ENCODE results near the gene CCDC40. TPM values are rescaled to one million over a fixed set of nuclear protein-coding genes. Genes with fewer than 3 reads are reported as not detected.
A peak's percentile ranks its signal among the peaks of the same experiment; 100 is the strongest.
"Not testable (repeated sequence)": the region's sequence is repeated elsewhere in the genome, so short reads cannot be mapped to it uniquely, and the experiment has no call there.

Gene CCDC40, protein sequence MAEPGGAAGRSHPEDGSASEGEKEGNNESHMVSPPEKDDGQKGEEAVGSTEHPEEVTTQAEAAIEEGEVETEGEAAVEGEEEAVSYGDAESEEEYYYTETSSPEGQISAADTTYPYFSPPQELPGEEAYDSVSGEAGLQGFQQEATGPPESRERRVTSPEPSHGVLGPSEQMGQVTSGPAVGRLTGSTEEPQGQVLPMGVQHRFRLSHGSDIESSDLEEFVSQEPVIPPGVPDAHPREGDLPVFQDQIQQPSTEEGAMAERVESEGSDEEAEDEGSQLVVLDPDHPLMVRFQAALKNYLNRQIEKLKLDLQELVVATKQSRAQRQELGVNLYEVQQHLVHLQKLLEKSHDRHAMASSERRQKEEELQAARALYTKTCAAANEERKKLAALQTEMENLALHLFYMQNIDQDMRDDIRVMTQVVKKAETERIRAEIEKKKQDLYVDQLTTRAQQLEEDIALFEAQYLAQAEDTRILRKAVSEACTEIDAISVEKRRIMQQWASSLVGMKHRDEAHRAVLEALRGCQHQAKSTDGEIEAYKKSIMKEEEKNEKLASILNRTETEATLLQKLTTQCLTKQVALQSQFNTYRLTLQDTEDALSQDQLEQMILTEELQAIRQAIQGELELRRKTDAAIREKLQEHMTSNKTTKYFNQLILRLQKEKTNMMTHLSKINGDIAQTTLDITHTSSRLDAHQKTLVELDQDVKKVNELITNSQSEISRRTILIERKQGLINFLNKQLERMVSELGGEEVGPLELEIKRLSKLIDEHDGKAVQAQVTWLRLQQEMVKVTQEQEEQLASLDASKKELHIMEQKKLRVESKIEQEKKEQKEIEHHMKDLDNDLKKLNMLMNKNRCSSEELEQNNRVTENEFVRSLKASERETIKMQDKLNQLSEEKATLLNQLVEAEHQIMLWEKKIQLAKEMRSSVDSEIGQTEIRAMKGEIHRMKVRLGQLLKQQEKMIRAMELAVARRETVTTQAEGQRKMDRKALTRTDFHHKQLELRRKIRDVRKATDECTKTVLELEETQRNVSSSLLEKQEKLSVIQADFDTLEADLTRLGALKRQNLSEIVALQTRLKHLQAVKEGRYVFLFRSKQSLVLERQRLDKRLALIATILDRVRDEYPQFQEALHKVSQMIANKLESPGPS
- 2.8 and 3.8 TPM in 2 replicates for total RNA-seq (2014; rRNA removed; shearing (Covaris generic))

DNA sequence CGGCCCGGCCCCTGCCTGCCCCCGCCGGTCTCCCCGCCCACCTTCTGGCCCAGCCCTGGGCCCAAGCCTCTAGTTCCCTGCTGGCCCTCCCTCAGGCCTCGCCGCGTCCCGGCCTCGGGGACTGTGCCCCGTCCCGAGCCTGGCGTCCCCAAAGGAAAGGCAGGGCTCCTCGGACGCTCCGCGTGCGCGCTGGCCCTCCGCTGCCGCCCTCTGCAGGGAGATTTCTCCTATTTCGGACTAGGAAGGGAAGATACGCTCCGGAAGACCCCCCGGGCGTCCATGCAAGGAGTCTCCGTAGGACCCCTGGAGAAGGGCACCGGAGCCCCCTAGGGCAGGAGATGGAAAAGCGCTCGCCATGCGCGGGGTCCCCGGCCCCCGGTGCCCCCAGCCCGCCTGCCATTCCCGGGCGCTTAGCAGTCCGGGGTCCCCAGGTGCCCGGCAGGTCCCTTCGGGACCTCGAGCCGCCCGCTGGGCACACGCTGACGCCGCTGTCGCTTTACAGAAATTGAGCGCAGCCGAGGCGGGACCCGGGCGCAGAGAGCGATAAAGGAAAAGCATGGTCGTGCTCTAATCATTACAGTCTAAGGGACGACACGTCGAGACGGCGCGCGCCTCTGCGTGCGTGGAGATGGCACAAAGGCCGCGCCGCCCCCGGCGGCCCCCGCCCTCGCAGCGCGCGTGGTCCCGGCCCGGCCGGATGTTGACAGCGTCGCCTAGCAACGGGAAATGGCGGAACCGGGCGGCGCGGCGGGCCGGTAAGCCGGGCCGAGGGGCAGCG is at the start of gene CCDC40:
CCDC40 (plus strand) TSS at position 706 of the 778 bp plus-strand sequence; CDS start at position 727, 21 bp downstream.
- DNase-seq (ENCODE audit: low spot score): peak; percentile 69

DNA sequence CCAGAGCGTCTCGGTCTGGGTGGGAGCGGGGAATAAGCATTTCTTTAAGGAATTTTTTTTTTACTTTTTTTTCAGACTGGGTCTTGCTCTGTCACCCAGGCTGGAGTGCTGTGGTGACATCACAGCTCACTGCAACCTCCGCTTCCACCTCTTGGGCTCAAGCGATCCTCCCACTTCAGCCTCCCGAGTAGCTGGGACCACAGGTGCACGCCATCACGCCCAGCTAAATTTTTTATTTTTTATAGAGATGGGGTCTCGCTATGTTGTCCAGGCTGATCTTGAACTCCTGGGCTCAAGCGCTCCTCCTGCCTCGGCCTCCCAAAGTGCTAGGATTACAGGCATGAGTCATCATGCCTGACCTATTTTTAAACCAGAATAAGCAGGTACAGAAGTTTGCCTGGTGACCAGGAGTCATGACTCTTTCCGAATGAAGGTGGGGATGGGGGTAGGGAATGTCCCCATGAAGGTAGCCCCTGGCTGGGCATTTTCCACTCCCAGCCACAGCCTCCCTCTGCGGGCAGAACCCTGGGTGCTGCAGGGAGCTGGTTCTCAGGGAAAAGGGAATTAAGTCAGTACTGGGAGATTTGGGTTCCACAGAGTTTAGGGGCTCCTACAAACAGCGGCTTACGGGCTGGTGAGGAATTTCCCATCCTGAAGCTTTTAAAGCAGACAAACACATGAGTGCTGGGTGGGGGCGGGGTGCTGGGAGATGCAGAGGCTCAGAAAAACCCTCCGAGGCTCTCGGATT is 49.1 kb upstream of the CCDC40 start:
- no peak for DNase-seq (ENCODE audit: low spot score)

DNA sequence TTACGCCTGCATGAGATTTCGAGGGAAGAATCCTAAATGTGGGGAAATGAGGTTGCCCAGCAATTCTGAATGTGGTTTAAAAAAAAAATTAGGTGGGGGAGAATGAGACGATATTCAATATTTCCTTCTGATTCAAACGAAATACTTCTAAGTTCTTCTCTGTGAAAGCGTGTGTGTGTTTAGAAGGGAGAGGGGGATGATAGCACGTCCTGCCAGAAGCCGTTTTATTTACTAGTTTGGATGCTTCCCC is 48.6 kb upstream of the CCDC40 start:
- DNase-seq (ENCODE audit: low spot score): no peak

DNA sequence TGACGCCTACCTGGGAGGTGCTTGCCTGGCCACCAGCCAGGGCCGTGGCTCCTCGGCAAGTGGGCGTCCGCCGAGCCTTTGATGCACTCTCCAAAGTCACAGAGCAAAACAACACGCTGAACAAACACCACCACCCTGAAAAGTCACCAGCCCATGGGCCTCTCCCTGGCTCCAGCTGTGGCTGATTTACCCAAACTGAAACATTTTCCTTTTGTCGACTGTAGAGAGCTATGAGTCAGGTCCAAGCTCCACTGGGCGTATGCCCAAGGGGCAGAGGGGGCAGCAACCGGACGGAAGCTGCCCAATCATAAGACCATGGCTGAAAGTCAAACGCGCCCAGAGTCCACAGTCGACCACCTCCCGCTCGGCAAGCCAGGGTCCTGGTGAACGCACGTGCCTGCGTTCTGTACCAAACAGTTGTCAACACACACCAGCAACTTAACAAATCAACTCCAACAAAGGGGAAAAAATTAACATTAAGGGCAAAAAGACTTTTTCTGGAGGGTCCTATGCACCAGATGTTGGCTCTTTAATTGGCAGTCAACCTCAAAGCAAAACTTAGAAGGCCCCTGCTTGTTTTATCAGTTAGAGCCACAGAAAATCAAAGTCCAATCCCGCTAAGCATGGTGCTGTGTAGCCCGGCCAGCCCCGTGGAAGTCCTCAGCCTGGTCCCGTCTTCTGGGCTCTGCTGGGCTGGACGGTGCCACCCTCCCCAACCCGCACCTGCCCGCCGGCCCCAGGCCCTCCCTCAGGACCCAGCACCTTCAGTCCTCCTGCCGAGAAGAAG is 48.1 kb upstream of the CCDC40 start:
- peak; percentile 82 for DNase-seq (ENCODE audit: low spot score)

DNA sequence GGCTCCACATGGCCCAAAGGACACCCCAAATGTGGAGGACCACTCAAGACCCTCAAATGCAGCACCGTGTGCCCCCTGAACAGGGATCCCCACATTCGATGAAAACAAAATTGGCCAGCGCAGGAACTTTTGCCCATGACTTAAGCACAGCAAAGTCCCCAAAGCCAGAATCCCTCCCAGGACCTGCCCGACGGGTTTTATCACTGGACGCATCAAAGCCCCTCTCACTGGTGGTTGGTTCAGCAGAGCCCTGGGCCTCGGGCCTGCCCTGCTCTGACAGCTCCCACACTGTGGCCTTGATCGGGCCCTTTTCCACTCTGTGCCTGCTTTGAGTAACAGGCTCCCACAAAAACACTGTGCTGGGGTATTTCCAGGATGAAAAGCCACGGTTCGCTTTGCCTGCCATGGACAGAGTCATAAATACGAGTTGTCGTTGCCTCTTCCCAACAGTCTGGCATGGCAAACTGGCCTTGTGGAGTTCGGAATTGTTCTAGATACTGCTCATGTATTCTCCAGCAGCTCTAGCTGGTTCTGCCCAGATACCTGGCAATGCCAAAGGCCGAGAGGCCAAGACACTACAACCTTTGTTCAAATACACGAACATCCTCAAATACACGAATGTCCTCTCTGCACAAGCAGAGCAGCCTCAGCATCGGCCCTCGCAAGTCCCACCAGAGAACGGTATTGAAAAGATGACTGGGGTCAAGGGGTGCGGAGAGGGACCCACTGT is 47.2 kb upstream of the CCDC40 start:
- no peak for DNase-seq (ENCODE audit: low spot score)

DNA sequence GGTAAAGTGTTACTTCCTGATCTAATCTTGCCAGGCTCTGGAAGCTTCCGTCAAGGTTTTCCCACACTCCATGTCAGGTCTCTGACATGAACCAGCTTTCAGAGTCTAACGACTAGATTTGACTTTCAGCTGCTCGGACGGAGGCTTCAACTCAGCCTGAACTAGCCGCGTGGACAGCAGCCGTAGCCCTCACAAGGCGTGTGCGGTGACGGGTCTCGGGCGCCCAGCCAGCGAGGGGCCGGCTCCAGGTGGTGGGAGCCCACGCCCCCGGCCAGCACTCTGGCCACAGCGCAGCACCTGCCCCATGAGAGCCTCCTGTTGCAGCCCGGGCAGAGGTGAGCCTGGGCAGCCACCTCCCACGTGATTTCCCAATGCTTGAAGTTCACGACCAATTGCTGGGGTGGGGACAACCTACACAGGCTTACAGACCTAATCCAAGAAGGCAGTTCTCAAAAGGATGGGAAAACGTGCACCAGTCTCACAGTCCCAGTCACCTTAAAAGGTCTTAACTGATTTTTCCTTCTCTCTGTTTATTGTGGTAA is 46.3 kb upstream of the CCDC40 start:
- no peak for DNase-seq (ENCODE audit: low spot score)

DNA sequence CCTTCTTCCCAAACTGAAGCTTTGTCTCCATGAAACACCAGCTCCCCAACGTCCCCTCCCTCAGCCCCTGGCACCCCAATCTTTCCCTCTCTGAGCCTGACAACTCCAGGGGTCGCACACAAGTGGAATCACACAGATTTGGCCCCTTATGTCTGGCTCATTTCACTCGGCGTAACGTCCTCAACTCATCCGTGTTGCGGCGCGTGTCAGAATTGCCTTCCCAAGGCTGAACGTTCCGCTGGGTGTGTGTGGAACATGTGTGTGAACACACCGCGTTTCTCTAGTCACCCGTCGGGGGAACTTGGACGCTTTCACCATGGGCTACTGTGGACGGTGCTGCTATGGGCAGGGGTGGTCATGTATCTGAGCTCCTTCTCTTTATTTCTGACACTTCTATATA is 45.7 kb upstream of the CCDC40 start:
- no peak for DNase-seq (ENCODE audit: low spot score)

DNA sequence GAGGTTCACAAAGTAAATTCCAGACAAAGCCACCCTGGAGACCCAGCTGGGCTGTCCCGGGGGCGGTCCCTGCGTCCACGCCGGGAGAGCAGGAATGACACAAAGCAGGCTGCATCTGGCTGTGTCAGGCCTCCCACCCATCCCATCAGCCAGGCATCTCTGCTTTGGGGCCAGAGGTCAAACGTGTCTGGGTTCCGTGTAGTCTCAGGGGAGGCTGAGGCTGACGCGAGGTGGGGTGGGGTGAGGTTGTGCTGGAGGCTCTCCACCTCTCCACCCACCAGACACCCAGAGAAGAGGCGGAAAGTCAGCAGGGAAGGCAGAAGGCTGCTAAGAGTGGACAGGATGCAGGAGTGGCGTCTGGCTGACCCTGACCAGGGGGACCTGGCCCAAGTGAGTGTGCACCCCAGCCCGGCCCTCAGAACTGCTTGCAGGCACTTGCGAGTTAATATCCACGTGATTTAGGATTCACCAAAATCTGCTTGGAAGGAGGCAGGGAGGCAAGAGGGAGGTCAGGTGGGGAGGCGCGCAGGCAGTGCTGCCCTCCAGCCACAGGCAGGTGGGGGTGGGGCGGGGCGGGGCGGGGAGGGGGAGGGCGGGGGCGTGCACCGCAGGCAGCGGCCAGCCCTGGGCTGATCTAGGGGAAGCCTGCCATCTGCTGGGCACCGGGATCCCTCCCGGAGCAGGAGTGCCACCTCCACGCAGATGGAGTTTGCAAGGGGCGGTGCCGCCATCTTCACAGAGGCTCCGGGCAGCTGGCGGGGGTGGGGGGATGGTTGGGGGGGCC is 45.1 kb upstream of the CCDC40 start:
- peak; percentile 88 for DNase-seq (ENCODE audit: low spot score)

DNA sequence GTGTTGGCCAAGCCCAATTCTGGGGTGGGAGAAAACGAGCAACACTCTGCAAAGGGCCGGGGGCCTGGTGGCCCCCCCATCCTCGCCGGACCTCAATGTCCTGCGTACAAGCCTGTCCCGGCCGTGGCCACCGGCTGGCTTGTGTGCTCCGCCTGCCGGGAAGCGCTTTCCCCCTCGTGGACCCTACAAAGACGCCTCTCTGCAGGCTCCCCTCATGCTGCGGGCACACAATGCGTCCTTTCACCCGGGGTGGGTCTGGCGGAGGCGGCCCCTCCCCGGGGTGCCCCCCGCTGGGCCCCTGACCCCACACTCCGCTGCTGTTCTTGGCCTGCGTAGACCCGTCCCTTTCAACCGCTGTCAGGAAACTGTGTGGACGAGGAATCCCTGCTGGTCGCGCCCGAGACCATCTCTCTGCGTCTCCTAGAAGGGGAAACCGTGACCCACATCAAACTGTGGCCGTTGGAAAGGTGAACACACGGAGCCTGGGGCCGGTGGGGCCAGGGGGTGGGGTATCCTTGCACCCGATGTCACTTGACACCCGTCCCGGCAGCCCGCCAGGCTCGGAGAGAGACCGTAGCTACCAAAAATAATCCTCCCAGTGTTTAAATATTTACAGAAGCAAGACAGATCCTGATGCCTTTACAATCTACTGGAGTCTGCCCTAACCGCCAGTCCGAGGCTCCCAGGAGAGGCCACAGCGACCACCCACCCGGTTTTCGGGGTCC is 44.4 kb upstream of the CCDC40 start:
- DNase-seq (ENCODE audit: low spot score): no peak

DNA sequence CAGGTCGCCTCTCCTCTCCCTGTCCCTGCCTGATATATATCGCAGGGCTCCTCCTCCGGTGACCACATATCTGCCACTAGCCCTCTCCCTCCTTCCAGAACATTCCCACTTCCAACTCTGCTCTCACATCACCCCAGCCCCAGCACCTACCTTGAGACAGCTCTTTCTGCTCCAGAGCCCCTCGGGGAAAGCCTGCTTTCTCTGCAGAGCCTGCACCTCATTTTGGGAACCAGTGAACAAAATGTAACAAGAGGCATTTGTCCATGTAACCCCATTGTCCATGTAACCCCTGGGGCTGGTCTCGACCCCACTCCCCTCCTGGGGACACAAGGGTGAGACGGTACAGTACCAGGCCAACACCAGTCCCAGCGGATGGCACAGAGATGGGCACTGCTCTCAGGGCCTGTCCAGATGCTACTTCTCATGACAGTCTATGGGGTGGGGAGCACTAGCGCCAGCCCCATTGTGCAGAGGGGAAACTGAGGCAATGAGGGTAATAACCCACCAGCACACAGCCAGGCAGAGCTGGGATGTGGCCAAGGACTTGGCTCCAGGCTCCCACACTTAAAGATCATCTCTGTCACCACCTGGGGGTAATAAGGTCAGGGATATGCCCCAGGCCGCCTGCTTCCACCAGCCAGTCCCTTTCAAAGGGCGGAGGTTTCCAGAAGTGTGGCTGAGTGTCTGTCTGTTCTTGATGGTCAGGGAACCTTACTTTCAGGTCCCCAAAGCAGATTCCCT is 43.6 kb upstream of the CCDC40 start:
- DNase-seq (ENCODE audit: low spot score): no peak

DNA sequence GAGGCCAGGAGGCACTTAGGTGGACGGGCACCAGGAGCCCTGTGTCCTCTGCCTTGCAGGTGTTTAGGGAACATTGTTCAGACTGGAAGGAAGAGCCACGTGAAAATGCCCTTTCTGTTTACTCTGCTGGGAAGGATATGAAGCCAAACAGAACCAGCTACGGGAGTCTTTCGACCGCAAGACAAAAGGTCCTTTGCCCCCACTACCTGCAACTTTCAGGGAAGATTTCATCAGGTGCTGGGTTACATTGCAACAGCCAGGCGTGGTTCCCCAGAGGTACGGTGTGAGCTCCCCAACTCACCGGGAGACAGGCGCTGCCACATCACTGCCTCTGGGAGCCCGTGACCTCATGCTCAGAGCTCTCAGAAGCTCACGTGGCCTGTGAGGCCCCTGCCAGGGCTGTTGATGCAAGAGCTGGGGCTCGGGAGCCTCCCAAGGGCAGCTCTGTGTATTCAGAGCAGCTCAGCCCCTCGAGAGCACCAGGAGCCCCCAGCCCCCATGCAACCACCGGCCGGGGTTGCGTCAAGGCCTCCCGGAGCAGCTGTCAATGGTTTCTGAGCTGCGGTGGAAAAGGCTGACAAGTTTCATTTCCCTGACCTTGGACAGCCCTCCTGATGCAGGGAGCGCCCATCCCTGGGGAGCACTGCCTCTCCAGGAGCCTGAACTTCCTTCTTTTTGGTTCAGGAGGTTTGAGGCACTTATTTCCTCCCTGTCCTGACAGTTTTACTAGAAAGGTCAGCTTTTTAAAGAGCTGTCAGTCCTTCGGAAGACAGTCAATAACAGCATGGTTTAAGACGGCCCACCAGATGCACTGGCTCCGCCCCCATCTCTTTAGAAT is 42.8 kb upstream of the CCDC40 start:
- peak; percentile 93 for DNase-seq (ENCODE audit: low spot score)

DNA sequence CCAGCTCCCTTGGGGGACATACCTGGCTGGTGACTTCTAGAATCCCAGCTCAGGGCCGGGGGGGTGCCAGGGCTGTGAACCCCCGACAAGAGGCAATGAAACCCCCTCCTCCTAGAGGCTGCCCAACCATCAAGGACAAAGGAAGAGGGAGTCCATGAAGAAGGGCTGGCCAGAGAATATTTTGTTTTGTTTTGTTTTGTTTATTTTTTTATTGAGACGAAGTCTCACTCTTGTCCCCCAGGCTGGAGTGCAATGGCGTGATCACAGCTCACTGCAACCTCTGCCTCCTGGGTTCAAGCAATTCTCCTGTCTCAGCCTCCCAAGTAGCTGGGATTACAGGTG is 42.2 kb upstream of the CCDC40 start:
- DNase-seq (ENCODE audit: low spot score): not testable (repeated sequence)

DNA sequence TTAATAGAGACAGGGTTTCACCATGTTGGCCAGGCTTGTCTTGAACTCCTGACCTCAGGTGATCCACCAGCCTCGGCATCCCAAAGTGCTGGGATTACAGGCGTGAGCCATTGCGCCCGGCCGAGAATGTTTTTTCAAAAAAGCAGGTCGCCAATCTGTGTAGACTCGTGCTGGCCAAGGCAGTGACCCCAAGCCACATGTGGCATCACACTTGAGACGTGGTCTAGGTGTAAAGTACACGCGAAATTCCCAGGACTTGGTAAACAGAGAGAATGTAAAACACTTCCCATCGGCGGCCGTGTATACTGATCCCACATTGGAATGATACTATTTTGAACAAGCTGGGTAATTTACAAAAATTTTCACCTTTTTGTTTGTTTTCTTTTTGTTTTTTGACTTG is 41.8 kb upstream of the CCDC40 start:
- no peak for DNase-seq (ENCODE audit: low spot score)

DNA sequence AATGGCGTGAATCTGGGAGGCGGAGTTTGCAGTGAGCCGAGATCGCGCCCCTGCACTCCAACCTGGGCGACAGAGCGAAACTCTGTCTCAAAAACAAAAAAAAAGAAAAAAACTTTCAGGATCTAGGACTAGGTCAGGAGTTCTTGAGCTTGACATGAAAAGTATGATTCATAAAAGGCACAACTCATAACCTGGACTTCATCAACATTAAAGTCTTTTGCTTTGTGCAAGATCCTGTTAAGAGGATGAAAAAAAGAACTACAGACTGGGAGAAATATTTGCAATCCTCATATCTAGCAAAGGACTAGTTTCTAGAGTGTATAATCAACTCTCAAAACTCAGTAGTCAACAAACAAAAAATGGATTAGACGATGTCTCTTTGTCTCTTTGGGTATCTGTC is 40.7 kb upstream of the CCDC40 start:
- DNase-seq (ENCODE audit: low spot score): no peak

DNA sequence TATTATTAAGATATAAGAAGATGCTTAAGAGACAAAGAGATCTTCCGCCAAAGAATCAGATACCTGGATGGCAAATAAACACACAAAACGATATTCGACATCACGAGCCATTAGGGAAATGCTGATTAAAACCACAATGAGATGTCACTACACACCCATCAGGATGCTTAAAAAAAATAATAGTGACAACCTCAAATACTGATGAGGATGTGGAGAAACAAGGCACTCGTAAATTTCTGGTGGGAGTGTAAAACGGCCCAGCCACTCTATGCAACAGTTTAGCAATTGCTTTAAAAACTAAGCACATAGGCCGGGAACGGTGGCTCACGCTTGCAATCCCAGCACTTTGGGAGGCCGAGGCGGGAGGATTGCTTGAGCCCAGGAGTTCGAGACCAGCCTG is 40.2 kb upstream of the CCDC40 start:
- DNase-seq (ENCODE audit: low spot score): no peak

DNA sequence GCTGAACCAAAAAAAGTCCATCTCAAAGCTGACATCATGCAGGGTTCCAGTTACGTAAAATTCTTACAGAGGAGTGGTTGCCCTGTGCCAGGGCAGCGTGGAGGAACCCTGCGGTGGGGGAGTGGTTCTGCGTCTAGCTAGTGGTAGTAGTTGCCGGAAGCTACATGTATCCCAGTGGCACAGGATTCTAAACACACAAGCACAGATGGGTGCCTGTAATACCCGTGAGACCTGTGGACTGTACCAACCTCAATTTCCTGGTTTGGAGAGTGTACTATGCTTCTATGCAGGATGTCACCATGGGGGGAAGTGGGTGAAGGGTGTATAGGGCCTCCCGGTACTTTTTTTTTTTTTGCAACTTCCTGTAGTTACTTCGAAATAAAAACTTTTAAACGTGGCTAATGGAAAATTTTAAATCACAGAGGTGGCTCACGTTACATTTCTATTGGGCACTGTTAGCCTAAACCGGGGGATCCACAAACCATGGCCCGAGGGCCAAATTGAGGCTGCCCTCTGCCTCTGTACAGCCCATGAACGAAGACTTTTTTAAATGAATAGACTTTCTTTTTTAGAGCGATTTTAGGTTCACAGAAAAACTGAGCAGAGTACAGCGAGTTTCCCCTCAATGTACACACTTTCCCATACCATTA is 39.3 kb upstream of the CCDC40 start:
- DNase-seq (ENCODE audit: low spot score): no peak
